ENCODE measurements around the gene OXLD1. TPM values are rescaled to one million over a fixed set of nuclear protein-coding genes. Genes with fewer than 3 reads are reported as not detected.

The OXLD1 gene
- total and polyA plus RNA-seq, 4 donors: 8.9 to 77.7 (median 48.2) TPM

DNA sequence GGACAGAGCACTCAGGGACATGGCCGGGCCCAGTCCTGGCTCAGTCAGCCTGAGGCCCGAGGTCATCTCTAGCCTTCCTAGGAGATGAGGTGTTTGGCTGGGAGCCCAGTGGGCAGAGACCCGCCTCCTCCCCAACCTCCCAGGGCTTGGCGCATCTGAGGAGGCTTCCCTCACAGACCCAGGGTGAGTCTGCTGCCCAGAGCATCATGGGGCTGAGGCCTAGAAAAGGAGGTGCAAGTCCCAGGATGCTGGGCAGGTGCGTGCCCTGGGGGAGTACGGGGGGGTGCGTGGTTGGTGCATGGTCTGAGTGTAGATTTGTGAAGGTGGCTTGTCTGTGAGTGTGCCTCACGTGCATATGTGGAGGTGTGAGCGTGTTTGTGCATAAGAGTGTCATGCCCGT is 14.7 kb downstream of the OXLD1 start:
- Histone ChIP-seq H3K4me3 (no peak overlapping the region), H3K9me3 (ENCODE audit: control insufficient read depth in 4 of 4, insufficient read depth in 3 of 4, low read length in 3 of 4) (peaks cover 0 to 10% (median 0%) of the 10 kb centered on the region in 4 donors), H3K9ac (ENCODE audit: insufficient read depth in 1 of 2, low read length in 2 of 2) (no peak overlapping the region), H3K27me3 (ENCODE audit: control insufficient read depth in 3 of 3, insufficient read depth in 3 of 3, low read length in 2 of 3) (peaks cover 6 to 25% (median 18%) of the 10 kb centered on the region in 3 donors), H3K27ac (ENCODE audit: low read depth in 1 of 2, low read length in 1 of 2) (no peak overlapping the region), H3K36me3 (ENCODE audit: control insufficient read depth in 4 of 4, insufficient read depth in 4 of 4, low read length in 4 of 4) (peaks cover 0 to 6% (median 0%) of the 10 kb centered on the region in 4 donors), H3K4me1 (ENCODE audit: control insufficient read depth in 5 of 5, insufficient read depth in 5 of 5, low read length in 5 of 5) (peaks cover 0 to 9% (median 0%) of the 10 kb centered on the region in 5 donors)
- 78 to 89% methylated on average over 10 of the region's 10 CpGs for WGBS, 2 donors
- DNase-seq: peak in 1 of 3 donors; percentile 12
- TF ChIP-seq, protein P1, sequence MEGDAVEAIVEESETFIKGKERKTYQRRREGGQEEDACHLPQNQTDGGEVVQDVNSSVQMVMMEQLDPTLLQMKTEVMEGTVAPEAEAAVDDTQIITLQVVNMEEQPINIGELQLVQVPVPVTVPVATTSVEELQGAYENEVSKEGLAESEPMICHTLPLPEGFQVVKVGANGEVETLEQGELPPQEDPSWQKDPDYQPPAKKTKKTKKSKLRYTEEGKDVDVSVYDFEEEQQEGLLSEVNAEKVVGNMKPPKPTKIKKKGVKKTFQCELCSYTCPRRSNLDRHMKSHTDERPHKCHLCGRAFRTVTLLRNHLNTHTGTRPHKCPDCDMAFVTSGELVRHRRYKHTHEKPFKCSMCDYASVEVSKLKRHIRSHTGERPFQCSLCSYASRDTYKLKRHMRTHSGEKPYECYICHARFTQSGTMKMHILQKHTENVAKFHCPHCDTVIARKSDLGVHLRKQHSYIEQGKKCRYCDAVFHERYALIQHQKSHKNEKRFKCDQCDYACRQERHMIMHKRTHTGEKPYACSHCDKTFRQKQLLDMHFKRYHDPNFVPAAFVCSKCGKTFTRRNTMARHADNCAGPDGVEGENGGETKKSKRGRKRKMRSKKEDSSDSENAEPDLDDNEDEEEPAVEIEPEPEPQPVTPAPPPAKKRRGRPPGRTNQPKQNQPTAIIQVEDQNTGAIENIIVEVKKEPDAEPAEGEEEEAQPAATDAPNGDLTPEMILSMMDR (IDR thresholded peaks at IDR 0.05; ENCODE audit: control extremely low read depth, extremely low read depth): no peak
- ATAC-seq (ENCODE audit: insufficient read depth, low FRiP score): no peak

DNA sequence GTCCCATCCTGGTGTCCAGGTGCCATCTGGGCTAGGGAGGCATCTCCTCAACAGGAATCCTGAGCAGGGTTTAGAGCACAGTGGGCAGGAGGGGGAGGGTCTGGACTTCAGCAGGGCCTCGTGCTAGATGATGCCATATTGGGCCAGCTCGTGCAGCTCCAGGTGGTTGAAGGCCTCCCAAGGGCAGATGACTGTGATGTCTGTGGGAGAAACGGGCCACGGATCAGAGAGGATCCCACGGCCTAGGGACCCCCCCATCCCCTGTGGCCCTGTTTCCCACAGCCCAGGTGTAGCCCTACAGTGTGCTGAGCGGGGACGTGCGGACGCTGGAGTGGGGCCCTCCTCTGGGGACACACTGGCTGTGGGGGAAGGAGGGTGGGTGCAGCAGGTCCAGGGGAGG is 15.5 kb downstream of the OXLD1 start:
- no peak overlapping the region for H3K4me3 ChIP-seq
- no peak for DNase-seq
- peaks cover 0 to 9% (median 0%) of the 10 kb centered on the region in 5 donors for H3K4me1 ChIP-seq (ENCODE audit: control insufficient read depth in 5 of 5, insufficient read depth in 5 of 5, low read length in 5 of 5)
- H3K9ac ChIP-seq (ENCODE audit: insufficient read depth in 1 of 2, low read length in 2 of 2): no peak overlapping the region
- H3K9me3 ChIP-seq (ENCODE audit: control insufficient read depth in 4 of 4, insufficient read depth in 3 of 4, low read length in 3 of 4): peaks cover 0 to 10% (median 0%) of the 10 kb centered on the region in 4 donors
- no peak overlapping the region for H3K27ac ChIP-seq (ENCODE audit: low read depth in 1 of 2, low read length in 1 of 2)
- TF ChIP-seq, protein P1 (IDR thresholded peaks at IDR 0.05; ENCODE audit: control extremely low read depth, extremely low read depth): no peak
- no peak for ATAC-seq (ENCODE audit: insufficient read depth, low FRiP score)
- WGBS, 2 donors: 73 to 84% methylated on average over 9 of the region's 9 CpGs
- peaks cover 6 to 26% (median 18%) of the 10 kb centered on the region in 3 donors for H3K27me3 ChIP-seq (ENCODE audit: control insufficient read depth in 3 of 3, insufficient read depth in 3 of 3, low read length in 2 of 3)
- peaks cover 0 to 6% (median 0%) of the 10 kb centered on the region in 4 donors for H3K36me3 ChIP-seq (ENCODE audit: control insufficient read depth in 4 of 4, insufficient read depth in 4 of 4, low read length in 4 of 4)

DNA sequence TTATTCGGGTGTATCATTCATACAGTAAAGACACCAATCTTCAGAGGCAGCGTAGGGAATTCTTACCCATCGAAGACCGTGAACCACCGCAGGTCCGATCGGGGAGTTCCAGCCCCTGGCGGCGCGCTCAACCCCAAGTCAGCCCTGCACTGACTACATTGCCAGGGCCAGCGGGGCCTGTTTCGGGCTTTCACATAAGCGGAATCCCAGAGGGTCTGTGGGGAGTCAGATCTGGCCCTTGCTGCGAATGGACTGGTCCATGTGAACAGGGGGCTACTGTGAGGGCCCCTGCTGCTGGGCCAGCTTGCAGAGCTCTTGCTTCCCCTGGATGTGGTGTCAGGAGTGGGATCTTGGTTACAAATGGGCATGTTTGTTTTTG is 17.7 kb downstream of the OXLD1 start:
- peaks cover 0 to 9% (median 0%) of the 10 kb centered on the region in 4 donors for H3K36me3 ChIP-seq (ENCODE audit: control insufficient read depth in 4 of 4, insufficient read depth in 4 of 4, low read length in 4 of 4)
- H3K27me3 ChIP-seq (ENCODE audit: control insufficient read depth in 3 of 3, insufficient read depth in 3 of 3, low read length in 2 of 3): peaks cover 6 to 30% (median 18%) of the 10 kb centered on the region in 3 donors
- H3K9me3 ChIP-seq (ENCODE audit: control insufficient read depth in 4 of 4, insufficient read depth in 3 of 4, low read length in 3 of 4): peaks cover 0 to 11% (median 0%) of the 10 kb centered on the region in 4 donors
- no peak for DNase-seq
- no peak overlapping the region for H3K27ac ChIP-seq (ENCODE audit: low read depth in 1 of 2, low read length in 1 of 2)
- TF ChIP-seq, protein P1 (IDR thresholded peaks at IDR 0.05; ENCODE audit: control extremely low read depth, extremely low read depth): no peak
- no peak overlapping the region for H3K4me3 ChIP-seq
- ATAC-seq (ENCODE audit: insufficient read depth, low FRiP score): no peak
- H3K9ac ChIP-seq (ENCODE audit: insufficient read depth in 1 of 2, low read length in 2 of 2): no peak overlapping the region
- WGBS, 2 donors: 58 to 59% methylated on average over 14 of the region's 14 CpGs
- peaks cover 0 to 9% (median 0%) of the 10 kb centered on the region in 5 donors for H3K4me1 ChIP-seq (ENCODE audit: control insufficient read depth in 5 of 5, insufficient read depth in 5 of 5, low read length in 5 of 5)

Measured in lung (tissue), 12 donors.